ENCODE results near the gene ARHGDIB. TPM values are rescaled to one million over a fixed set of nuclear protein-coding genes. Genes with fewer than 3 reads are reported as not detected.

ARHGDIB gene
- total RNA-seq, 1 experiment from 2014 or later = 17.7 TPM

DNA sequence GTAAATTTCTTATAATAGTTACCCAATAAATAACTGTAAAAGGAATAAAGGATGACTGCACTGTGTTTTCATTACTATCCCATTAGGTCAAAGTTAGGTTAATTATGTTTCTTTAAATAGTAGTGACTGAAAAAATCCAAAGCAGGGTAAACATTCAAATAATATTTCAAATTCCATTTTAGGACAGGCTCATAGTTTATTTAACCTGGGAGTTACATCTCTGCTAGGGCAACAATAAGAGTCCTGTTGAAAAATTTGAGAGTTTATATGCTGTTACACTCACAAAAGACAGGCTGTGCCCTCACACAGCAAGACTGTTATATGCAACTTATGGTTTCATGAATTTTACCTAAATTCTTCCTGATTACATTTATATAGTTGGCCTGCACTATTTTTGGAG, 31.1 kb downstream of the ARHGDIB start:
- no peak for DNase-seq (ENCODE audit: low read depth)

- no peak for DNase-seq (ENCODE audit: low read depth)
These were observed 32.5 kb downstream of the ARHGDIB start for GRCh38 chr12:14928931-14929330.

DNA sequence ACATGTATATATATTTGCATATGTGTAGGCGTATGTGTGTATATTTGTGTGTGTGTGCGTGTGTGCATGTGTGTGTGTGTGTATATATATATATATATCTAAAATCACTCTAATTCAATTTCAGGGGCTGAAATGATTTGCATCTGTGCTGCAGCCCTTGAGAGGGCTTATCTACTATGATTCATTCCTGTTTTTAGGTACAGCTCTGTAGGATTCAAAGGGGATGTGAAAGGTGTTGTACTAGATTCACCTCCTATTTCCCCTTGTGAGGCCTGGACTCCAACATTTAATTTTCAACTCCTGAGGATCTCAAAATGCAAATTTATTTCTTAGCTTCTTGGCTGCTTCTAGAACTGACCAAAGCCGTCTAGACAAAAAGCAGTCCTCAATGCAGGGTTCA, 34.1 kb downstream of the ARHGDIB start:
- DNase-seq (ENCODE audit: low read depth) = no peak

- DNase-seq (ENCODE audit: low read depth) = no peak
These were observed 36.9 kb downstream of the ARHGDIB start for GRCh38 chr12:14924541-14924940.

DNA sequence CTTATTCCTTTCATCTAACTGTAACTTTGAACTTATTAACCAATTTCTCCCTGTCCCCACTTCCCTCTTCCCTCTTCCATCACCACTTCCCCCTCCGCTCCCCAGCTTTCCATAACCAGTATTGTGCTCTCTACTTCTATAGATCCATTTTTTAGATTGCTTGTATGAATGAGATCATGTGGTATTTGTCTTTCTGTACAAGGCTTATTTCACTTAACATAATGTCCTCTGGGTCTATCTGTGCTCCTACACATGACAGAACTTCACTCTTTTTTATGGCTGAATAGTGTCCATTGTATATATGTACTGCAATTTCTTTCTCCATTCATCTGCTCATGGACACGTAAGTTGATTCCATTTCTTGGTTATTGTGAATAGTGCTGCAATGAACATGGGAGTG, 37.5 kb downstream of the ARHGDIB start:
- DNase-seq (ENCODE audit: low read depth) = no peak

- DNase-seq (ENCODE audit: low read depth) = no peak
These were observed 40.2 kb downstream of the ARHGDIB start for GRCh38 chr12:14921218-14921617.

GRCh38 chr12:14920475-14921126, 40.8 kb downstream of the ARHGDIB start:
- no peak for DNase-seq (ENCODE audit: low read depth)

- no peak for DNase-seq (ENCODE audit: low read depth)
These were observed 41.9 kb downstream of the ARHGDIB start for GRCh38 chr12:14919455-14919854.

DNA sequence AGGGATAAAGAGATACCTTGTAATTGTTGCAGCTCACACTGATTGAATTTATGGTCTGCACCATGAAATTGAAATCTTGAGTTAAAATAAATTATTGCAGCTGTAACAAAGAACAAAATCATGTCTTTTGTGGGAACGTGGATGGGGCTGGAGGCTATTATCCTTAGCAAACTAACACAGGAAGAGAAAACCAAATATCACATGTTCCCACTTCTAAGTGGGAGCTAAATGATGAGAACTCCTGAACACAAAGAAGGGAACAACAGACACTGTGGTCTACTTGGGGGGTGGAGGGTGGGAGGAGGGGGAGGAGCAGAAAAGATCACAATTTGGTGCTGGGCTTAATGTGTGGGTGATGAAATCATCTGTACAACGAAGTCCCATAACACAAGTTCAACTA, 45.7 kb downstream of the ARHGDIB start:
- DNase-seq (ENCODE audit: low read depth) = no peak

- no peak for DNase-seq (ENCODE audit: low read depth)
These were observed 48.0 kb downstream of the ARHGDIB start for GRCh38 chr12:14913381-14913781.

GRCh38 chr12:14911131-14911530, 50.3 kb downstream of the ARHGDIB start:
- no peak for DNase-seq (ENCODE audit: low read depth)

DNA sequence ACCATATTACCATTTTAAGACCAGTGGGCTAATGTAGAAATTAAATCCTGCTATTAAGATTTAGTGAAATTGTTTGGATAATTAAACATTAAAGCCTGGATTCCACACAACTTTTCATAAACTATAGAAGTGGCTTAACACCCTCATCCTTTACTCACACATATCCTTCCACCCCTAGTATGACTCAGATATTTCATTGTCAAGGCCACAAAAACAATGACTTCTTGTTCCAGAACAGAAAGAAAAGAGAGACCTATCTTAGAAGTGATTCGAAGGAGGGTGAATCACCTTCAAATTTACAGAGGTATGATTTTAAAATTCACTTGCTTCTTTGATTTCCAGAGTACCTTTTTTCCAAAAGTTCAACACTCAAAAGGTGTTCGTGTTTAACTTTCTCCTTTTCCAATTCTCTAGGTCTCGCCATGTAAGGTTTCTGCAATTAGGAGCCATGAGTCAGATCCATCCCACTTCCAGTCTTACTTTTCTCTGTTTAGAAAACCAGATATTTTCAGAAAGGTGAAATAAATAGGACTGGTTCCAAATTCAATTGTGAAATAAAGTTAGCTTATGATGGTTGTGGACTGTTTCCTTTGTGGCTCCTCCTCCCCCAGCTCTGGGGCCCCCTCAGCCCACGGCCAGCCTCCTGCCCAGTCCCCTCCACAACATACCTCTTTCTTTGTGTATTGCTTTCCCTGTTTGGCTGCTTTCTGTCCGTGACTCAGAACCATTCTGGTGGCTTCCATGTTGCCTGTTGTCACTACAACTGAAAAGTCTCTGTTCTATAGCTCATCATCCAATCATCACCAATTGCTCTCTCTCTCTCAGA, 51.1 kb downstream of the ARHGDIB start:
- DNase-seq (ENCODE audit: low read depth) = peak; percentile 77

- peak; percentile 29 for DNase-seq (ENCODE audit: low read depth)
These were observed 53.4 kb downstream of the ARHGDIB start for GRCh38 chr12:14907953-14908352.

- DNase-seq (ENCODE audit: low read depth) = no peak
These were observed 55.3 kb downstream of the ARHGDIB start for GRCh38 chr12:14906114-14906513.

- DNase-seq (ENCODE audit: low read depth) = no peak
These were observed 56.0 kb downstream of the ARHGDIB start for GRCh38 chr12:14905269-14906004.

DNA sequence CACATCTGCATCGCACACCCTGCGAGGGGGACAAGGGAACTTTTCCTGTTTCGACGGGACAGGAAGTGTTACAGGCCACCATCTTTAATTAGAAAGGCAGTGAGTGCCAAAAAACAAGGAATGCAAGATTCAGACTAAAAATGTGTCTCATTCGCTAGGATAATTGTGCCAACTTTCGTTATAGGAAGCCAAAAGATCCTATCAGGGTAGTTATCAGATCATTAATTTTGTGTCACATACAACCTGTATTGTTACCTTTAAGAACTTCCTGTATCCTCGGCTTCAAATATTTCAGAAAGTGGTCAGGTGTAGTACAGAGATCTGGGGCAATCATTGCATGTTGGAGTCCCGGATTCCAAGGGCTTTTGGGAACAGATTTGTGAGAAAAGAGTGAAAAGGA, 56.5 kb downstream of the ARHGDIB start:
- DNase-seq (ENCODE audit: low read depth) = no peak

DNA sequence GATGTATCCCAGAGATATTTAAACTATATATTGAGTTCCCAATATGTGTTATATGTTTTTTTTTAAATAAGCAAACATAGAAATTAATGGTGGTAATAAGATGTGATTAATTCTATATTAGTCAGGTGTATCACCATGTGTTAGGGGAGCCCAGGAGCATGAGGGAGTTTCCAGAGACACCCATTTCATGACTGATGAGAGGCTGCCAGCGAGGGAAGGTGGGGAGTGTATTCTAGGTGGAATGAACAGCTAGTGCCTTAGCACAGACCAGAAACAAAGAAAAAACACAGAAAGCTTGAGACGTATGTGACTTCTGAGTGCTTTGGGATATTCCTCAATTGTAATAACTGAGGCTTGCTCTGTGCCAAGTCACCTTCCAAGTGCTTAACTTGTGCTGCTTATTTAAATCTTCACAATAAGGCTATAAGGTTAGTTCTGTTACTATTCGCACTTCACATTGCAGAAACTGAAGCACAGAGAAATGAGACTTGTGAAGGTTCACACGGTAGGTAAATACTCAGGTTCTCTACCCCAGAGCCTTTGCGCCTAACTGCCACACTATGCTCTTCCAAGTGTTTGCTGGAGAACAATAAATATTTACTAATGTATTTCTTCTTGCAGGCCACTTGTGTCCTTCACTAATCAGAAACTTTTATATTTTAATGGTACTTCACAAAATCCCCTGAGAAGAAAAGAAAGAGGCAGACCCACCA, 57.9 kb downstream of the ARHGDIB start:
- DNase-seq (ENCODE audit: low read depth) = no peak

DNA sequence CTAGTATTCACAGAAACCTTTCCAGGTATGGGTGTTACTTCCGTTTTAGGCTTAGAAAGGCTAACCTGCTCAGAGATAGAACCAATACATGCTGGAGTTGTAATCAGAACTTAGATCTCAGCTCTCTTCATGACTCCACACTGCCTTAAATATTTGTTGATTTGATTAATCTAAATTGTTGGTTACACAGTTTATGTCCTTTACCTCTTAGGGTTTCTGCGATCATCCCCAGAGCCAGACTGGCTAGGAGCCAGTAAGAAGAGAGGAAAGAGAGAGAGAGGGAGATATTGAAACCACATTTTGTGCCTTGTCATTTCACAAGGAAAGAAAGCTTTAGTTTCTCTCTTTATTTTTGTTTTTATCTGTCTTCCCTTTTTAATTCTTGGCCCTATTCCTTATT, 58.9 kb downstream of the ARHGDIB start:
- DNase-seq (ENCODE audit: low read depth) = peak; percentile 40

- DNase-seq (ENCODE audit: low read depth) = no peak
These were observed 60.2 kb downstream of the ARHGDIB start for GRCh38 chr12:14901228-14901562.

DNA sequence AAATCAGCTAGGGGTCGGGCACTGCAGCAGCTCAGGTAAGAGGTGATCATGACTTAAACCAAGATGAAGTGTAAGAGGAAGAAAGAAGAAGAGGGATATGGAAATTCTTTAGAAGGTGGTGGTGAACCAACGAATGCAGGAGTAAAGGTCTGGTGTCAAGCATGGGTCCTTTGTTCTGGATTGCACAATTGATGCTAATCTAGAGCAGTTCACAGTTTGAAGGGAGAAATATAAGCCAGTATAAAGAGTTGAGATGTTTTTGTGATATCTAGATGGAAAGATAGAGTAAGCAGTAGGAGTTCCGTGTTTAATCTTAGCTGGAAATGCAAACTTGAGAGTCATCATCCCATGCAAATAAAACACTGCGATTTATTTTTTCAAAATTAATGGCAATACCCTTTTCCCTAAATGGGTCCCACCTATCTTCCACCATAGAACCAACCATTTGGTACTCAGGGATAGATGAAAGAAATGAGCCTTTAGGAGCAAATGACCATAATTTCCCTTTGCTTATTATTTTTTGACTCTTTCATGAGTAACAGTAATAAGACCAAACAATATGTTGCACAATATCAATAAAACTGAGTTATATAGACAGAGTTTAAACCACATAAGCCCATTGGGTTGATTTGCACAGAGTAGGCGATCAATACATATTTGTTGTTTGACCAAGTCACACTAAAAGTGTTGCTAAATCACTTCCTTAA, 60.7 kb downstream of the ARHGDIB start:
- DNase-seq (ENCODE audit: low read depth) = no peak

DNA sequence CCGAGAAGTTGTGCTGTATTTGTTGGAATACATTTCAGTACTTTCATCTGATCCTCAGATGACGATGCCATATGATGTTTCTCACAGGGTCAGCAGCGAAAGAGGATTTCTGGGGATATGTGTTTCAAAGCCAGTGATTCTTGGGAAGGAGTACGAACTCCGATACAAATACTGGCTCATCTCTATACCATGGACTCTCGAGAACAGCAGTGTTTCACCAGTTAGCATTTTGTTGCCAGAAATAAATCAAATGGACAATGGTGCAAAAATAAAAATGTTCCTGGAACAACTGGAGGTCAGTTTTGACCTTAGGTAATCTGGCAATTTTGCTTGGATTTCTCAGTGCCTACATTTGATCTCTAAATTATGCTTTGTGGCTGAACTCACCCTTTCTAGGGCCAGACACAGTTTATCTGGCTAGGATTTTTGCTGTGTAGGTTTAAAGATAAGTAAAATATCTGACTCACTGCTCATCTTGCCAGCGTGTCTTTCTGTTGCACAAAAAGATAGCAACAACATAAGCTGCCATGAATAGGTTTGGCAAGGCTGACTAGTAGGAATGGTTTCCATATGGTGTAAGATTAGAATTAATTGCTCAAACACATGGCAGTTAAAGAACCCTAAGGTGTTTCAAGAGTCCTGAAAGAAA, 64.8 kb downstream of the ARHGDIB start:
- peak; percentile 3 for DNase-seq (ENCODE audit: low read depth)
